Thyroid gland (tissue), 4 donors: Measurements from ENCODE around the gene GPR156. TPM values are rescaled to one million over a fixed set of nuclear protein-coding genes. Genes with fewer than 3 reads are reported as not detected.

Source experiments
- DNase-seq, 2 donors: peaks; one replicate each; pipeline ENCODE4 v3.0.0-alpha.2; 2019
- H3K27ac ChIP-seq, 3 donors: fragments of 200-600 bp; sonication (generic); 1 replicate in 2 of 3; 2 replicates in 1 of 3; pipeline ENCODE4 v1.5.1; 2016 to 2019; ENCODE audit warnings: mild to moderate bottlenecking in 1 of 3, moderate library complexity in 1 of 3
- H3K27me3 ChIP-seq: fragments of 200-600 bp; sonication (generic); one replicate; pipeline ENCODE4 v1.5.1; 2019
- H3K36me3 ChIP-seq, 2 donors: fragments of 200-600 bp; sonication (generic); one replicate each; pipeline ENCODE4 v1.5.1; 2016 to 2019
- H3K4me1 ChIP-seq, 2 donors: fragments of 200-600 bp; sonication (generic); one replicate each; pipeline ENCODE4 v1.5.1; 2017 to 2019
- H3K4me3 ChIP-seq, 3 donors: fragments of 200-600 bp; sonication (generic); replicated peaks in 1 of 3; 1 replicate in 2 of 3; 2 replicates in 1 of 3; pipeline ENCODE4 v1.5.1; 2016; ENCODE audit warnings: mild to moderate bottlenecking in 1 of 3
- H3K9me3 ChIP-seq: fragments of 200-600 bp; sonication (generic); one replicate; pipeline ENCODE4 v1.5.1; 2017
- POLR2A ChIP-seq, 2 donors: fragments of 450-650 bp; IDR thresholded peaks; one replicate each; pipeline ENCODE4 v1.6.1; 2017; ENCODE audit warnings: antibody characterized with exemption in 2 of 2, mild to moderate bottlenecking in 2 of 2, moderate library complexity in 1 of 2
- WGBS, 2 donors: methylation state at CpG; one replicate each; pipeline ENCODE4 v1.1.5; 2017; 5-methylcytosine and 5-hydroxymethylcytosine counted together
- intact Hi-C: fragments of 100-400 bp; cut with DNase I; formaldehyde crosslinking; loops from one replicate; pipeline ENCODE4 v1.15.1; 2023
- total RNA-seq, 4 donors: library from RNA; depleted of rRNA; stranded (reverse); fragments of >200 nt; gene quantifications; one replicate each; pipeline ENCODE4 v1.2.3, GENCODE V29; 2016
- TF ChIP-seq, protein P1 (sequence below), 6 experiments: fragments of 200-600 bp in 3 of 6; fragments of 450-650 bp in 3 of 6; sonication (generic) in 3 of 6; IDR thresholded peaks; one replicate each; pipeline ENCODE4 v1.5.1; 2016 to 2019; ENCODE audit warnings: antibody characterized with exemption in 6 of 6, mild to moderate bottlenecking in 2 of 6, inconsistent platforms in 1 of 6, moderate library complexity in 1 of 6

Gene GPR156
- total RNA-seq, 4 donors from 2014 or later: not detected

DNA sequence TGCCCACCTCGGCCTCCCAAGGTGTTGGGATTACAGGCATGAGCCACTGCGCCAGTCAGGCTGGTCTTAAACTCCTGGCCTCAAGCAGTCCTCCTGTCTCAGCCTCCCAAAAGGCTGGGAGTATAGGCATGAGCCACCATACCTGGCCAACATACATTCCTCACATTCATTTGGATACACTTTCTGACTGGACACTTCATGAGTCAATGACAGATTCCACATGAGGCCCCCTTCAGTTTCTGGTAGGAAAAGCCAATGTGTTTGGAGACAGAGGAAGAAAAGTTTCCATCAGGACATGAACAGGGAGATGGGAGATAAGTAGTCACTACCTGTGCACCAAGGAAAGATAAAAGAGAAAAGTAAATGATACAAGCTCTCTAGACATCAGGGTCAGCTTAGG lies 141.3 kb downstream of the GPR156 start:
- 100% methylated on average over 2 of the region's 2 CpGs; no CpG with 5 or more reads in 1 of the 2 donors for WGBS, 2 donors
- intact Hi-C loops: no loop called here

DNA sequence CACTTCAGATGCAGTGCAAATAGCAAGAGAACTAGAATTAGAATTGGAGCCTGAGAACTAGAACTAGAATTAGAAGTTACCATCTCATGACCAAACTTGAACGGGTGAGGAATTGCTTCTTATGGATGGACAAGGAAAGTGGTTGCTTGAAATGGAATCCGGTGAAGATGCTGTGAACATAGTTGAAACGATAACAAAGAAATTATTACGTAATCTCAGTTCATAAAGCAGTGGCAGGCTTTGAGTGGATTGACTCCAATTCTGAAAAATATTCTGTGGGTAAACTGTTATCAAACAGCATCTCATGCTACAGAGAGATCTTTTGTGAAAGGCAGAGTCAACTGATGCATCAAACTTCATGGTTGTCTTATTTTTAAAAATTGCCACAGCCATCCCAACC lies 142.8 kb downstream of the GPR156 start:
- Histone ChIP-seq H3K27ac (no peak overlapping the region), H3K27me3 (no peaks in the 10 kb centered on the region), H3K36me3 (no peaks in the 10 kb centered on the region), H3K4me1 (no peaks in the 10 kb centered on the region), H3K9me3 (no peaks in the 10 kb centered on the region), H3K4me3 (no peak overlapping the region)
- intact Hi-C loops: no loop called here
- WGBS, 2 donors: 91 to 93% methylated on average over 4 of the region's 4 CpGs
- no peak for DNase-seq
- TF ChIP-seq, protein P1, sequence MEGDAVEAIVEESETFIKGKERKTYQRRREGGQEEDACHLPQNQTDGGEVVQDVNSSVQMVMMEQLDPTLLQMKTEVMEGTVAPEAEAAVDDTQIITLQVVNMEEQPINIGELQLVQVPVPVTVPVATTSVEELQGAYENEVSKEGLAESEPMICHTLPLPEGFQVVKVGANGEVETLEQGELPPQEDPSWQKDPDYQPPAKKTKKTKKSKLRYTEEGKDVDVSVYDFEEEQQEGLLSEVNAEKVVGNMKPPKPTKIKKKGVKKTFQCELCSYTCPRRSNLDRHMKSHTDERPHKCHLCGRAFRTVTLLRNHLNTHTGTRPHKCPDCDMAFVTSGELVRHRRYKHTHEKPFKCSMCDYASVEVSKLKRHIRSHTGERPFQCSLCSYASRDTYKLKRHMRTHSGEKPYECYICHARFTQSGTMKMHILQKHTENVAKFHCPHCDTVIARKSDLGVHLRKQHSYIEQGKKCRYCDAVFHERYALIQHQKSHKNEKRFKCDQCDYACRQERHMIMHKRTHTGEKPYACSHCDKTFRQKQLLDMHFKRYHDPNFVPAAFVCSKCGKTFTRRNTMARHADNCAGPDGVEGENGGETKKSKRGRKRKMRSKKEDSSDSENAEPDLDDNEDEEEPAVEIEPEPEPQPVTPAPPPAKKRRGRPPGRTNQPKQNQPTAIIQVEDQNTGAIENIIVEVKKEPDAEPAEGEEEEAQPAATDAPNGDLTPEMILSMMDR (IDR thresholded peaks at IDR 0.05): no peak
- TF ChIP-seq POLR2A (IDR thresholded peaks at IDR 0.05): no peak

More for the DNA sequence above, 141.3 kb downstream of the GPR156 start:
- H3K27me3 ChIP-seq: no peaks in the 10 kb centered on the region
- TF ChIP-seq POLR2A (IDR thresholded peaks at IDR 0.05): no peak
- no peaks in the 10 kb centered on the region for H3K9me3 ChIP-seq
- H3K4me1 ChIP-seq: no peaks in the 10 kb centered on the region
- H3K36me3 ChIP-seq: no peaks in the 10 kb centered on the region
- DNase-seq: no peak
- H3K27ac ChIP-seq: no peak overlapping the region
- H3K4me3 ChIP-seq: no peak overlapping the region

DNA sequence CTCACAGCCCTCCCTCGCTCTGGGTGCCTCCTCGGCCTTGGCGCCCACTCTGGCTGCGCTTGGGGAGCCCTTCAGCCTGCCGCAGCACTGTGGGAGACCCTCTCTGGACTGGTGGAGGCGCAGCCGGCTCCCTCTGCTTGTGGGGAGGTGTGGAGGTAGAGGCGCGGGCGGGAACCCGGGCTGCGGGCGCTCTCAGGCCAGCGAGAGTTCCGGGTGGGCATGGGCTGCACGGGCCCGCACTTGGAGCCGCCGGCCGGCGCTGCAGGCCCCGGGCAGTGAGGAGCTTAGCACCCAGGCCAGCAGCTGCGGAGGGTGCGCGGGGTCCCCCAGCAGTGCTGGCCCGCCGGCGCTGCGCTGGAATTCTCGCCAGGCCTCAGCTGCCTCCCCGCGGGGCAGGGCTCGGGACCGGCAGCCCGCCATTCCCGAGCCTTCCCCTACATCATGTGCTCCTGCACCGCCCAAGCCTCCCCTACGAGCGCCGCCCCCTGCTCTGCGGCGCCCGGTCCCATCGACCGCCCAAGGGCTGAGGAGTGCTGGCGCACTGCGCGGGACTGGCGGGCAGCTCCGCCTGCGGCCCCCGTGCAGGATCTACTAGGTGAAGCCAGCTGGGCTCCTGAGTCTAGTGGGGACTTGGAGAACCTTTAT lies 144.8 kb downstream of the GPR156 start:
- intact Hi-C loops: no loop called here
- Histone ChIP-seq H3K4me3 (no peak overlapping the region), H3K36me3 (no peaks in the 10 kb centered on the region), H3K27me3 (no peaks in the 10 kb centered on the region), H3K4me1 (no peaks in the 10 kb centered on the region), H3K27ac (no peak overlapping the region), H3K9me3 (no peaks in the 10 kb centered on the region)
- DNase-seq: no peak
- 93 to 96% methylated on average over 3 to 21 of the region's 52 CpGs for WGBS, 2 donors
- TF ChIP-seq, protein P1 (IDR thresholded peaks at IDR 0.05): no peak
- no peak for TF ChIP-seq POLR2A (IDR thresholded peaks at IDR 0.05)

DNA sequence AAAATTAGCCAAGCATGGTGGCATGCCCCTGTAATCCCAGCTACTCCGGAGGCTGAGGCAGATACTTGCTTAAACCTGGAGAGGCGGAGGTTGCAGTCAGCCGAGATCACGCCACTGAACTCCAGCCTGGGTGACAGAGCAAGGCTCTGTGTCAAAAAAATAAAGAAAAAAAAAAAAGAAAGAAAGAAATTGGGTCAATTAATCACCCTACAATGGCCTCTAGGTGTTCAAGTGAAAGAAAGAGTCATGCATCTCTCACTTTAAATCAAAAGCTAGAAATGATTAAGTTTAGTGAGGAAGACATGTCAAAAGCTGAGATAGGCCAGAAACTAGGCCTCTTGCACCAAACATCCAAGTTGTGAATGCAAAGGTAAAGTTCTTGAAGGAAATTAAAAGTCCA lies 145.9 kb downstream of the GPR156 start:
- no peaks in the 10 kb centered on the region for H3K27me3 ChIP-seq
- no peak for TF ChIP-seq POLR2A (IDR thresholded peaks at IDR 0.05)
- TF ChIP-seq, protein P1 (IDR thresholded peaks at IDR 0.05): no peak
- intact Hi-C loops: no loop called here
- WGBS, 2 donors: 93 to 96% methylated on average over 4 of the region's 4 CpGs
- no peak overlapping the region for H3K27ac ChIP-seq
- no peaks in the 10 kb centered on the region for H3K9me3 ChIP-seq
- no peak overlapping the region for H3K4me3 ChIP-seq
- H3K36me3 ChIP-seq: no peaks in the 10 kb centered on the region
- no peaks in the 10 kb centered on the region for H3K4me1 ChIP-seq
- DNase-seq: no peak

DNA sequence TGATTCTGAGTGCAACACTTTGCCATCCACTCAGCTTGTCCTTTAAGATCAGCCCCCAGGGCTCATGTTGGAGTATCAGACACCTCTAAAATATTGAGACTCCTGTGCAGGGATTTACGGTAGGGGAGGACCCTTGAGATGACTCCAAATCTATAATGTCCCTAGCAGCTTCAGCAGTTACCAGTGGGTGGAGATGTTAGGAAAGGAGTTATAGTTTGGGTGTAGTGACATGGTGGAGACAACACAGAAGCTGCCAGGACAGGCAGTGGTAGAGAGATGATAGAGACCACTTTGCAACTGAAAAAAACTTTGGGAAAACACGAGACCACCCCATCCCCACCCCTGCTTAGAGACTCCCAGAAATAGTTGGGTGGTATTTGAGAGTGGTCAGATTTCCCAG lies 147.5 kb downstream of the GPR156 start:
- 66 to 72% methylated on average over 2 of the region's 2 CpGs for WGBS, 2 donors
- TF ChIP-seq, protein P1 (IDR thresholded peaks at IDR 0.05): no peak
- no peak for TF ChIP-seq POLR2A (IDR thresholded peaks at IDR 0.05)
- no peak for DNase-seq
- no peak overlapping the region for H3K4me3 ChIP-seq
- H3K36me3 ChIP-seq: no peaks in the 10 kb centered on the region
- H3K4me1 ChIP-seq: no peaks in the 10 kb centered on the region
- no peaks in the 10 kb centered on the region for H3K27me3 ChIP-seq
- intact Hi-C loops: no loop called here
- H3K9me3 ChIP-seq: no peaks in the 10 kb centered on the region
- H3K27ac ChIP-seq: no peak overlapping the region
